Heart left ventricle (tissue), 13 donors: ENCODE results near the gene RAB22A.

ENCODE experiments used
- POLR2A ChIP-seq, 2 donors: fragments of 450-650 bp; IDR thresholded peaks; one replicate each; pipeline ENCODE4 v1.6.1; 2017; ENCODE audit warnings: antibody characterized with exemption in 2 of 2, mild to moderate bottlenecking in 2 of 2, moderate library complexity in 2 of 2
- TF ChIP-seq, protein P1 (sequence below), 12 donors: fragments of 200-600 bp; sonication (generic) in 4 of 12; IDR thresholded peaks; one replicate each; pipeline versions ENCODE4 v1.5.0 to v1.8.0; 2018 to 2022; ENCODE audit warnings: antibody characterized with exemption in 12 of 12, mild to moderate bottlenecking in 5 of 12
- donor health status: ischemic (EF 13 %, LVEDD 7.1; RV severe dilation, severe dysfunction).
- donor health status: DM: no; HTN: yes; CAD: no.
- donor health status: DM: no; HTN: no; CAD: no.
- donor health status: ischemic (EF 25% LVEDD 6.9; RV normal size, moderate dysfunction).
- donor health status: ischemic (EF 25% LVEDD 5.7; RV mildly dilated, moderate dysfunction).
- donor health status: ischemic (EF 35%, LVEDD 5.7; RV mildly dilated, moderate dysfunction).
- donor health status: nonischemic (EF 11% LVEDD 7.7; RV severe dilation, severe dysfunction).
- donor health status: DM: yes; HTN: yes; CAD: no.
- donor health status: PGD.
- donor health status: ischemic (EF 29% LVEDD 5.4; RV normal size, mild dysfunction).
- donor health status: nonischemic (EF 23%, LVEDD 6.1; RV moderate dilation, normal function).

DNA sequence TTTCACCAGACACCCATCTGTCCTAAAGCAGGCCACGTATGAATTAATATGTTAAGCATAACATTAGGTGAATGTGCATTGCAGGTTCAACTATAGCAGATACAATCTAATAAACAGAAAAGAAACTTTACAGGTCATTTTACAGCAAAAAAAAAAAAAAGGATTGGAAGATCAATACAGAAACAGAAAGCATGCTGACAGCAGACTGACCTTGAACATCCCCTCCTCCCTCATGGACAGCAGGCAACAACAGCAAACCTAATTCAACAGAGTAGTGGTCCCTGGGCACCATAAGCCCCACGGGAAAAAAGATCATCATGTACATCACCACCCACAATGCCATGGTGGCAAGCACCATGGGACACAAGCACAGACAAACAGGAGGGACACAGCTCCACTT is 12.1 kb upstream of the RAB22A start:
- TF ChIP-seq, protein P1, sequence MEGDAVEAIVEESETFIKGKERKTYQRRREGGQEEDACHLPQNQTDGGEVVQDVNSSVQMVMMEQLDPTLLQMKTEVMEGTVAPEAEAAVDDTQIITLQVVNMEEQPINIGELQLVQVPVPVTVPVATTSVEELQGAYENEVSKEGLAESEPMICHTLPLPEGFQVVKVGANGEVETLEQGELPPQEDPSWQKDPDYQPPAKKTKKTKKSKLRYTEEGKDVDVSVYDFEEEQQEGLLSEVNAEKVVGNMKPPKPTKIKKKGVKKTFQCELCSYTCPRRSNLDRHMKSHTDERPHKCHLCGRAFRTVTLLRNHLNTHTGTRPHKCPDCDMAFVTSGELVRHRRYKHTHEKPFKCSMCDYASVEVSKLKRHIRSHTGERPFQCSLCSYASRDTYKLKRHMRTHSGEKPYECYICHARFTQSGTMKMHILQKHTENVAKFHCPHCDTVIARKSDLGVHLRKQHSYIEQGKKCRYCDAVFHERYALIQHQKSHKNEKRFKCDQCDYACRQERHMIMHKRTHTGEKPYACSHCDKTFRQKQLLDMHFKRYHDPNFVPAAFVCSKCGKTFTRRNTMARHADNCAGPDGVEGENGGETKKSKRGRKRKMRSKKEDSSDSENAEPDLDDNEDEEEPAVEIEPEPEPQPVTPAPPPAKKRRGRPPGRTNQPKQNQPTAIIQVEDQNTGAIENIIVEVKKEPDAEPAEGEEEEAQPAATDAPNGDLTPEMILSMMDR (IDR thresholded peaks at IDR 0.05), result no peak
- TF ChIP-seq POLR2A (IDR thresholded peaks at IDR 0.05), result no peak
